GM23338 (cell line): ENCODE results near the gene XYLT1. TPM values are rescaled to one million over a fixed set of nuclear protein-coding genes. Genes with fewer than 3 reads are reported as not detected.

Source experiments
- ATAC-seq: fragments of 200-7000 bp; cut with Tn5 transposase; 3 replicates; pipeline ENCODE4 v1.9.1; 2020
- DNase-seq: peaks from one replicate; pipeline ENCODE4 v3.0.0-alpha.2; 2015; ENCODE audit warnings: low spot score
- H2AFZ ChIP-seq: fragments of 200-600 bp; sonication (generic); 2 replicates; pipeline ENCODE4 v1.8.0; 2016; ENCODE audit warnings: antibody characterized with exemption, mild to moderate bottlenecking, moderate library complexity
- H3F3A ChIP-seq: fragments of 200-600 bp; sonication (generic); replicated peaks from 2 replicates; pipeline ENCODE4 v1.8.0; 2017; ENCODE audit warnings: antibody characterized with exemption, mixed run types, low read depth
- H3K27ac ChIP-seq: fragments of 200-600 bp; sonication (generic); 2 replicates; pipeline ENCODE4 v1.6.1; 2016; ENCODE audit warnings: low read depth
- H3K27me3 ChIP-seq: fragments of 200-600 bp; sonication (generic); 2 replicates; pipeline ENCODE4 v1.8.0; 2016; ENCODE audit warnings: mild to moderate bottlenecking, mixed run types, moderate library complexity; ENCODE audit not compliant: insufficient read depth
- H3K36me3 ChIP-seq: fragments of 200-600 bp; sonication (generic); 2 replicates; pipeline ENCODE4 v1.8.0; 2016; ENCODE audit warnings: mild to moderate bottlenecking; ENCODE audit not compliant: insufficient read depth
- H3K4me1 ChIP-seq: fragments of 200-600 bp; sonication (generic); 2 replicates; pipeline ENCODE4 v1.8.0; 2016; ENCODE audit warnings: mild to moderate bottlenecking, moderate library complexity; ENCODE audit not compliant: insufficient read depth
- H3K4me2 ChIP-seq: fragments of 200-600 bp; sonication (generic); 2 replicates; pipeline ENCODE4 v1.7.1; 2017; ENCODE audit warnings: mixed run types
- H3K4me3 ChIP-seq: fragments of 200-600 bp; sonication (generic); 2 replicates; pipeline ENCODE4 v1.6.1; 2016; ENCODE audit warnings: mixed run types
- H3K79me2 ChIP-seq: fragments of 200-600 bp; sonication (generic); replicated peaks from 2 replicates; pipeline ENCODE4 v1.8.0; 2017; ENCODE audit warnings: mild to moderate bottlenecking; ENCODE audit not compliant: insufficient read depth
- H3K9me2 ChIP-seq: fragments of 200-600 bp; sonication (generic); 2 replicates; pipeline ENCODE4 v1.8.0; 2017; ENCODE audit not compliant: insufficient read depth
- H4K20me1 ChIP-seq: fragments of 200-600 bp; sonication (generic); replicated peaks from 2 replicates; pipeline ENCODE4 v1.8.0; 2017; ENCODE audit warnings: mild to moderate bottlenecking; ENCODE audit not compliant: insufficient read depth
- H3K27ac Mint-ChIP-seq: 2 replicates; pipeline ENCODE4 v1.8.0; 2020; ENCODE audit warnings: inconsistent platforms, mild to moderate bottlenecking, moderate library complexity, mixed read lengths
- H3K27me3 Mint-ChIP-seq: 3 replicates; pipeline ENCODE4 v1.8.0; 2022; ENCODE audit warnings: low read depth, mild to moderate bottlenecking, moderate library complexity, mixed read lengths, inconsistent platforms; ENCODE audit not compliant: insufficient read depth, poor library complexity
- H3K36me3 Mint-ChIP-seq: 3 replicates; pipeline ENCODE4 v1.8.0; 2021; ENCODE audit warnings: low read depth, mild to moderate bottlenecking, inconsistent platforms, moderate library complexity, mixed read lengths
- H3K4me1 Mint-ChIP-seq: 3 replicates; pipeline ENCODE4 v1.8.0; 2020; ENCODE audit warnings: mild to moderate bottlenecking, inconsistent platforms, mixed read lengths
- H3K4me3 Mint-ChIP-seq: 3 replicates; pipeline ENCODE4 v1.8.0; 2021; ENCODE audit warnings: moderate library complexity, mild to moderate bottlenecking, inconsistent platforms, mixed read lengths
- H3K9me3 Mint-ChIP-seq: 3 replicates; pipeline ENCODE4 v1.8.0; 2020; ENCODE audit warnings: moderate library complexity, mild to moderate bottlenecking, inconsistent platforms, mixed read lengths
- EZH2phosphoT487 ChIP-seq: fragments of 200-600 bp; sonication (generic); IDR thresholded peaks from one replicate; pipeline ENCODE4 v1.8.1; 2018; ENCODE audit warnings: antibody characterized with exemption; ENCODE audit not compliant: unreplicated experiment
- POLR2AphosphoS5 ChIP-seq: IDR thresholded peaks from 2 replicates; pipeline ENCODE4 v1.6.1; 2016; ENCODE audit warnings: antibody characterized with exemption, low read depth
- STAT1 ChIP-seq: IDR thresholded peaks from one replicate; pipeline ENCODE4 v1.6.1; 2016; ENCODE audit warnings: antibody characterized with exemption; ENCODE audit not compliant: unreplicated experiment
- ZNF462 ChIP-seq: fragments of 250-450 bp; sonication (Bioruptor Pico); IDR thresholded peaks from 2 replicates; pipeline ENCODE4 v1.5.0; 2020; ENCODE audit warnings: mild to moderate bottlenecking, moderate library complexity
- polyA plus RNA-seq: library from polyadenylated mRNA; unstranded; fragments of >200 nt; fragmentation: Nextera tagmentation; extraction: Ambion mirVana; gene quantifications from 2 replicates; pipeline ENCODE4 v1.2.1, GENCODE V29; 2016
- total RNA-seq: library from RNA; depleted of rRNA; stranded (reverse); fragments of >200 nt; shearing (Covaris generic); gene quantifications from 2 replicates; pipeline ENCODE4 v1.2.3, GENCODE V29; 2014

XYLT1 gene
- total and polyA plus RNA-seq, 2 experiments from 2014 or later, result 3.5 to 24.7 TPM

DNA sequence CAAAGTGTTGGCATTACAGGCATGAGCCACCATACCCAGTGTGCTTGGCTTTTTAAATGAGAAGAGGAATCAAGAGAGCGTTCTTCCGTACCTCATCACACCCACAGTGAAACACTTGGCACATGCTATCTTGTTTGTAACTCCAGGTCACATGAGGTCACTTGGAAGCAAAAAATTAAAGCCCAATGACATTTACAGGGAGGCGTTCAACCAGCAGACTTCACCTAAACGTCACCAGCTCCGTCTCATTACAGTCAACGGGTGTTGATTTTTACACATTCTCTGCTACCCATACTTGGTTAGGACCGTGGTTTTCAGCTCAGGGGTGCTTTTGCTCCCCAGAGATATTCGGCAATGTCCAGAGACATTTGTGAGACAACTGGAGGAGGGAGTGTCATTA is 127.0 kb downstream of the XYLT1 start (continued):
- TF ChIP-seq ZNF462 (no peak), STAT1 (no peak), POLR2AphosphoS5 (no peak), EZH2phosphoT487 (no peak)

DNA sequence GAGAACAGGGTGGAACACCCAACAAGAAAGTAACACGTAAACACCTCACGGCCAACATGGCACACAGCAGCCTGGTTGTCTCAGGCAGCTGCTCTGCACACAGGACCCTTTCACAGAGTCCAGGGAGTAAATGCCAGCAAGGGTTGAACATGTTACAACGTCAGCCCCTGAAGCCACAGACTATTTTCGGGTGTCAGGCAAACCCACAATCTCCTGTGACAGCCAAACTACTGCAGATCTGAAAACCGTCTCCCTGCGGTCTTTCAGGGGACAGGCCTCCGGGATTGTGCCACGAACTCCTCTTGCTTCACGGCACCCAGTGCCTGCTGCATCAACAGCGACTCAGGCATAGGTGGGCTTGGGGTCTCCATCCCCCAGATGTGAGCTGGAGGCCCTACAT is 127.7 kb downstream of the XYLT1 start:
- Histone ChIP-seq H3K4me2 (no peak overlapping the region), H3K27me3 (no peaks in the 10 kb centered on the region), H3K4me3 (no peak overlapping the region), H2AFZ (no peak overlapping the region), H3K27ac (no peak overlapping the region), H4K20me1 (peaks cover 8% of the 10 kb centered on the region; the same call in 1 of the 2 replicates), H3F3A (no peaks in the 10 kb centered on the region), H3K9me2 (no peaks in the 10 kb centered on the region), H3K36me3 (no peaks in the 10 kb centered on the region), H3K4me1 (no peaks in the 10 kb centered on the region), H3K79me2 (no peaks in the 10 kb centered on the region; the same call in 1 of the 2 replicates)
- ATAC-seq (no peak), DNase-seq (no peak)
- Mint-ChIP-seq H3K27me3 (peaks cover 5% of the 10 kb centered on the region), H3K27ac (no peak overlapping the region), H3K36me3 (no peaks in the 10 kb centered on the region), H3K4me1 (no peaks in the 10 kb centered on the region; the same call in 2 of the 3 replicates), H3K4me3 (no peak overlapping the region), H3K9me3 (no peaks in the 10 kb centered on the region; the same call in 2 of the 3 replicates)
- TF ChIP-seq STAT1 (no peak), ZNF462 (no peak)
